Testis (tissue), 3 donors: ENCODE measurements around the gene ZNF440. TPM values are rescaled to one million over a fixed set of nuclear protein-coding genes. Genes with fewer than 3 reads are reported as not detected.
"Not testable (repeated sequence)": the region's sequence is repeated elsewhere in the genome, so short reads cannot be mapped to it uniquely, and the experiment has no call there.

Experiments used
- DNase-seq: peaks from one replicate; pipeline ENCODE4 v3.0.0-alpha.2; 2019
- H3K27ac ChIP-seq, 2 donors: fragments of 200-600 bp; sonication (generic); one replicate each; pipeline ENCODE4 v1.5.1; 2019
- H3K27me3 ChIP-seq: fragments of 200-600 bp; sonication (generic); one replicate; pipeline ENCODE4 v1.5.1; 2019
- H3K36me3 ChIP-seq: fragments of 200-600 bp; sonication (generic); one replicate; pipeline ENCODE4 v1.5.1; 2017; ENCODE audit warnings: low read depth; ENCODE audit errors: missing control alignments
- H3K4me1 ChIP-seq: fragments of 200-600 bp; sonication (generic); one replicate; pipeline ENCODE4 v1.5.1; 2019
- H3K4me3 ChIP-seq, 2 donors: fragments of 200-600 bp; sonication (generic); one replicate each; pipeline ENCODE4 v1.5.1; 2017 to 2019
- H3K9me3 ChIP-seq: fragments of 200-600 bp; sonication (generic); one replicate; pipeline ENCODE4 v1.5.1; 2017
- POLR2A ChIP-seq: fragments of 450-650 bp; IDR thresholded peaks from one replicate; pipeline ENCODE4 v1.6.1; 2017; ENCODE audit warnings: antibody characterized with exemption, mild to moderate bottlenecking, moderate library complexity
- WGBS, 2 donors: methylation state at CpG; one replicate each; pipeline ENCODE4 v1.1.5; 2018; 5-methylcytosine and 5-hydroxymethylcytosine counted together
- intact Hi-C: fragments of 100-400 bp; cut with DNase I; formaldehyde crosslinking; loops from one replicate; pipeline ENCODE4 v1.15.1; 2023; ENCODE audit warnings: low total_unique reads
- polyA plus RNA-seq: library from polyadenylated mRNA; stranded (reverse); fragments of 350-450 nt; fragmentation: Illumina TruSeq; extraction: RNeasy Lipid Tissue Mini Kit (QIAGEN cat#74804); gene quantifications from one replicate; pipeline ENCODE4 v1.2.3, GENCODE V29; 2014; ENCODE audit warnings: low read depth, low replicate concordance; ENCODE audit not compliant: insufficient read depth
- total RNA-seq, 2 donors: library from RNA; depleted of rRNA; stranded (reverse); fragments of >200 nt; gene quantifications; one replicate each; pipeline ENCODE4 v1.2.3, GENCODE V29; 2016
- TF ChIP-seq, protein P1 (sequence below), 3 experiments: fragments of 450-650 bp in 2 of 3; fragments of 200-600 bp in 1 of 3; sonication (generic) in 1 of 3; IDR thresholded peaks; one replicate each; pipeline ENCODE4 v1.5.1; 2016 to 2019; ENCODE audit warnings: antibody characterized with exemption in 3 of 3, mild to moderate bottlenecking in 2 of 3, moderate library complexity in 1 of 3

The ZNF440 gene
- total and polyA plus RNA-seq, 3 donors from 2014 or later, result 11.3 to 16.7 (median 14.1) TPM

GRCh38 chr19:11879687-11880266, 65.7 kb downstream of the ZNF440 start:
- H3K4me1 ChIP-seq, H3K27me3 ChIP-seq, H3K27ac ChIP-seq, intact Hi-C loops, H3K36me3 ChIP-seq, H3K9me3 ChIP-seq: not testable (repeated sequence)
- WGBS, 2 donors, result 64% methylated on average over 16 of the region's 16 CpGs
- H3K4me3 ChIP-seq, result peak overlapping the region in 1 of 2 donors; percentile 12
- TF ChIP-seq, protein P1, sequence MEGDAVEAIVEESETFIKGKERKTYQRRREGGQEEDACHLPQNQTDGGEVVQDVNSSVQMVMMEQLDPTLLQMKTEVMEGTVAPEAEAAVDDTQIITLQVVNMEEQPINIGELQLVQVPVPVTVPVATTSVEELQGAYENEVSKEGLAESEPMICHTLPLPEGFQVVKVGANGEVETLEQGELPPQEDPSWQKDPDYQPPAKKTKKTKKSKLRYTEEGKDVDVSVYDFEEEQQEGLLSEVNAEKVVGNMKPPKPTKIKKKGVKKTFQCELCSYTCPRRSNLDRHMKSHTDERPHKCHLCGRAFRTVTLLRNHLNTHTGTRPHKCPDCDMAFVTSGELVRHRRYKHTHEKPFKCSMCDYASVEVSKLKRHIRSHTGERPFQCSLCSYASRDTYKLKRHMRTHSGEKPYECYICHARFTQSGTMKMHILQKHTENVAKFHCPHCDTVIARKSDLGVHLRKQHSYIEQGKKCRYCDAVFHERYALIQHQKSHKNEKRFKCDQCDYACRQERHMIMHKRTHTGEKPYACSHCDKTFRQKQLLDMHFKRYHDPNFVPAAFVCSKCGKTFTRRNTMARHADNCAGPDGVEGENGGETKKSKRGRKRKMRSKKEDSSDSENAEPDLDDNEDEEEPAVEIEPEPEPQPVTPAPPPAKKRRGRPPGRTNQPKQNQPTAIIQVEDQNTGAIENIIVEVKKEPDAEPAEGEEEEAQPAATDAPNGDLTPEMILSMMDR (IDR thresholded peaks at IDR 0.05), result peak in 2 of 3 experiments; percentile 34 to 36
- DNase-seq, result peak; percentile 60

GRCh38 chr19:11880598-11880997, 66.5 kb downstream of the ZNF440 start:
- H3K36me3 ChIP-seq, result no peaks in the 10 kb centered on the region
- no peaks in the 10 kb centered on the region for H3K9me3 ChIP-seq
- TF ChIP-seq, protein P1 (IDR thresholded peaks at IDR 0.05), result no peak
- no peak for TF ChIP-seq POLR2A
- H3K4me3 ChIP-seq, result peak overlapping the region in 1 of 2 donors; percentile 12
- intact Hi-C loops, result no loop called here
- H3K4me1 ChIP-seq, result no peaks in the 10 kb centered on the region
- no peak for DNase-seq
- no peak overlapping the region for H3K27ac ChIP-seq
- H3K27me3 ChIP-seq, result no peaks in the 10 kb centered on the region
- 50 to 63% methylated on average over 11 to 12 of the region's 12 CpGs for WGBS, 2 donors

DNA sequence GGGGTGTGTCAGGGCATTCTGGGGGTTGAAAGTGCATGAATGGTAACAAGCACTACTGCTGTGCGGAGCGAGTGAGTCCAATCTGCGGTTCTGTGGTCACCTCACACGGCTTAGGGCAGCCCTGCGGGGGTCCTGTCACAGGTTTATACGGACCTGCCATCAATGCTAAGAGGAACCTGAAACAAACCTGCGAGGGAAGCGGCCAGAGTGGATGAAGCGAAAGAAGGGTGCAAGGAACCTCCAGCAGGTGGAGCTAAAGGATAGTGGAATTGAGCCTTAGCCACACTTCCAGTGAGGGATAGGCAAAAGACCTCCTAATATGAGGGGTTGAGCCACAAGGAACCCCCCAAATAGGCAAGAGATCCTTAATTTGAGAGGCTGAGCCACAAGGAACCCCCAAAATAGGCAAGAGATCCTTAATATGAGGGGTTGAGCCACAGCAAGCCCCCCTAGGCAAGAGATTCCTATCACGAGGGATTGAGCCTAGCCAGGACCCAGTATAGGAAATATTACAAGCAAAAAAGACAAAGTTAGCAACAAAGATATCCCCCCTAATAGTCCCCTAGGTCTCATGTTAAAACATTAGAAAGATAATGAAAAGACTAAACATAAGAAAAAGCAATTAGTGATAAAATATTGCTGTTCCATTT, 67.2 kb downstream of the ZNF440 start:
- Histone ChIP-seq H3K27ac (no peak overlapping the region), H3K36me3 (no peaks in the 10 kb centered on the region), H3K27me3 (no peaks in the 10 kb centered on the region), H3K9me3 (no peaks in the 10 kb centered on the region), H3K4me1 (no peaks in the 10 kb centered on the region), H3K4me3 (peak overlapping the region in 1 of 2 donors; percentile 12)
- WGBS, 2 donors, result 9 to 12% methylated on average over 10 of the region's 10 CpGs
- peak; percentile 75 for DNase-seq
- TF ChIP-seq, protein P1 (IDR thresholded peaks at IDR 0.05), result peak; percentile 55 to 71 (median 68)
- TF ChIP-seq POLR2A, result no peak
- intact Hi-C loops, result no loop called here

DNA sequence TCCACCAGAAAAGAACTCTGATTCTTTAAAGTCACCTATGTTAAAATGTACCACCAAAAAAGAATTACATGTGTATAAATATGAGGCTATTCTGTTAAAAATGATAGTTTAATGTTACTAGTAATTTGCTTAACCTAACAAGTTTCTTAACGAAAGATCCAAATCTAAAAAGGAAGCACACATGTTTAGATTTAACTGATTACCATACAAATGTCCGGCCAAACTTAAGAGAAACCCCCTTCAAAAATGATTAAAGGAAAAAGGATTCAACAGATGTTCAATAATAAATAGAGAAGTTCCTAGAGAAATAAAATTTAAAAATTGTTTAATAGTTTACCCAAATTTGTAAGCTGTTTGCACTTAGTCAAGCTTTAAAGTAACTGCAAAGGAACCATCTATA, 68.5 kb downstream of the ZNF440 start:
- Histone ChIP-seq H3K36me3 (no peaks in the 10 kb centered on the region), H3K9me3 (no peaks in the 10 kb centered on the region), H3K27ac (no peak overlapping the region), H3K27me3 (no peaks in the 10 kb centered on the region), H3K4me3 (no peak overlapping the region), H3K4me1 (no peaks in the 10 kb centered on the region)
- TF ChIP-seq, protein P1 (IDR thresholded peaks at IDR 0.05), result no peak
- TF ChIP-seq POLR2A, result no peak
- 80 to 83% methylated on average over 2 of the region's 2 CpGs for WGBS, 2 donors
- intact Hi-C loops, result no loop called here
- no peak for DNase-seq

Other genes with a start within 250 kb of the ZNF440 start
- gene ACP5, start 236.6 kb upstream of the ZNF440 start, total RNA-seq, result 1 to 10 TPM; 4.2 to 6.8 TPM
- 20.5 TPM for gene ACP5, start 236.6 kb upstream of the ZNF440 start, polyA plus RNA-seq
- 10 to 100 TPM; 15.5 to 17.2 TPM for gene ZNF627, start 216.8 kb upstream of the ZNF440 start, total RNA-seq
- 16.7 TPM for gene ZNF627, start 216.8 kb upstream of the ZNF440 start, polyA plus RNA-seq
- gene ZNF823, start 75.3 kb upstream of the ZNF440 start, total RNA-seq, result 1 to 10 TPM; 2.1 to 5.2 TPM
- 1.6 TPM for gene ZNF823, start 75.3 kb upstream of the ZNF440 start, polyA plus RNA-seq
- 10 to 100 TPM; 11.6 to 13.8 TPM for gene ZNF441, start 47.3 kb upstream of the ZNF440 start, total RNA-seq
- 2.4 TPM for gene ZNF441, start 47.3 kb upstream of the ZNF440 start, polyA plus RNA-seq
- gene ZNF491, start 15.8 kb upstream of the ZNF440 start, total RNA-seq, result 1 to 10 TPM in 1 of 2 donors, under 1 TPM in 1; 0.62 to 2.6 TPM
- 1.2 TPM for gene ZNF491, start 15.8 kb upstream of the ZNF440 start, polyA plus RNA-seq
- 10 to 100 TPM; 17.1 to 20.1 TPM for gene ZNF439, start 34.5 kb downstream of the ZNF440 start, total RNA-seq
- gene ZNF439, start 34.5 kb downstream of the ZNF440 start, polyA plus RNA-seq, result 5.9 TPM
- 10 to 100 TPM; 31.7 to 39.8 TPM for gene ZNF69, start 73.5 kb downstream of the ZNF440 start, total RNA-seq
- 2.5 TPM for gene ZNF69, start 73.5 kb downstream of the ZNF440 start, polyA plus RNA-seq
- 10 to 100 TPM; 22.0 to 26.1 TPM for gene ZNF700, start 110.8 kb downstream of the ZNF440 start, total RNA-seq
- 9.0 TPM for gene ZNF700, start 110.8 kb downstream of the ZNF440 start, polyA plus RNA-seq
- gene ZNF763, start 150.8 kb downstream of the ZNF440 start, total RNA-seq, result 1 to 10 TPM; 5.0 to 7.9 TPM
- gene ZNF763, start 150.8 kb downstream of the ZNF440 start, polyA plus RNA-seq, result 7.6 TPM
- gene ZNF433, start 221.4 kb downstream of the ZNF440 start, total RNA-seq, result 10 to 100 TPM; 26.1 to 43.4 TPM
- 46.6 TPM for gene ZNF433, start 221.4 kb downstream of the ZNF440 start, polyA plus RNA-seq
- gene ZNF878, start 238.7 kb downstream of the ZNF440 start, total RNA-seq, result 1 to 10 TPM in 1 of 2 donors, under 1 TPM in 1; 0.31 to 1.1 TPM
- 0.54 TPM for gene ZNF878, start 238.7 kb downstream of the ZNF440 start, polyA plus RNA-seq